ENCODE data around the gene HSF2BP.
"Not testable (repeated sequence)": the region's sequence is repeated elsewhere in the genome, so short reads cannot be mapped to it uniquely, and the experiment has no call there.

HSF2BP gene

GRCh38 chr21:43510669-43511068, 148.6 kb downstream of the HSF2BP start:
- H3K4me3 ChIP-seq (ENCODE audit: low read depth, low read length); DNase-seq; H3K27ac ChIP-seq; H3K36me3 ChIP-seq (replicated peaks); H3K27me3 ChIP-seq (replicated peaks); in situ Hi-C loops (cut with HindIII; ENCODE audit: low pct_ligation_motif_present, low sequenced_read_pairs): not testable (repeated sequence)

- H3K27ac ChIP-seq; H3K27me3 ChIP-seq (replicated peaks); H3K36me3 ChIP-seq (replicated peaks); DNase-seq; H3K4me3 ChIP-seq (ENCODE audit: low read depth, low read length); in situ Hi-C loops (cut with HindIII; ENCODE audit: low pct_ligation_motif_present, low sequenced_read_pairs): not testable (repeated sequence)
Observed at GRCh38 chr21:43503892-43504291, 155.4 kb downstream of the HSF2BP start.

GRCh38 chr21:43503075-43503750, 156.1 kb downstream of the HSF2BP start:
- H3K27ac ChIP-seq; H3K27me3 ChIP-seq (replicated peaks); in situ Hi-C loops (cut with HindIII; ENCODE audit: low pct_ligation_motif_present, low sequenced_read_pairs); DNase-seq; H3K36me3 ChIP-seq (replicated peaks); H3K4me3 ChIP-seq (ENCODE audit: low read depth, low read length): not testable (repeated sequence)

GRCh38 chr21:43502407-43503071, 156.7 kb downstream of the HSF2BP start:
- H3K27me3 ChIP-seq (replicated peaks); H3K4me3 ChIP-seq (ENCODE audit: low read depth, low read length); DNase-seq; H3K27ac ChIP-seq; in situ Hi-C loops (cut with HindIII; ENCODE audit: low pct_ligation_motif_present, low sequenced_read_pairs); H3K36me3 ChIP-seq (replicated peaks): not testable (repeated sequence)

- H3K27me3 ChIP-seq (replicated peaks); H3K36me3 ChIP-seq (replicated peaks); H3K27ac ChIP-seq; DNase-seq; in situ Hi-C loops (cut with HindIII; ENCODE audit: low pct_ligation_motif_present, low sequenced_read_pairs); H3K4me3 ChIP-seq (ENCODE audit: low read depth, low read length): not testable (repeated sequence)
Observed at GRCh38 chr21:43498924-43499323, 160.4 kb downstream of the HSF2BP start.

GRCh38 chr21:43498065-43498464, 161.2 kb downstream of the HSF2BP start:
- H3K4me3 ChIP-seq (ENCODE audit: low read depth, low read length); H3K36me3 ChIP-seq (replicated peaks); H3K27me3 ChIP-seq (replicated peaks); in situ Hi-C loops (cut with HindIII; ENCODE audit: low pct_ligation_motif_present, low sequenced_read_pairs); H3K27ac ChIP-seq; DNase-seq: not testable (repeated sequence)

- H3K4me3 ChIP-seq (ENCODE audit: low read depth, low read length); H3K36me3 ChIP-seq (replicated peaks); H3K27me3 ChIP-seq (replicated peaks); in situ Hi-C loops (cut with HindIII; ENCODE audit: low pct_ligation_motif_present, low sequenced_read_pairs); H3K27ac ChIP-seq; DNase-seq: not testable (repeated sequence)
Observed at GRCh38 chr21:43494279-43495012, 164.8 kb downstream of the HSF2BP start.

- H3K27ac ChIP-seq; DNase-seq; H3K4me3 ChIP-seq (ENCODE audit: low read depth, low read length); H3K36me3 ChIP-seq (replicated peaks); H3K27me3 ChIP-seq (replicated peaks); in situ Hi-C loops (cut with HindIII; ENCODE audit: low pct_ligation_motif_present, low sequenced_read_pairs): not testable (repeated sequence)
Observed at GRCh38 chr21:43493471-43493870, 165.8 kb downstream of the HSF2BP start.

GRCh38 chr21:43488235-43488634, 171.1 kb downstream of the HSF2BP start:
- DNase-seq; H3K36me3 ChIP-seq (replicated peaks); H3K4me3 ChIP-seq (ENCODE audit: low read depth, low read length); H3K27ac ChIP-seq; in situ Hi-C loops (cut with HindIII; ENCODE audit: low pct_ligation_motif_present, low sequenced_read_pairs); H3K27me3 ChIP-seq (replicated peaks): not testable (repeated sequence)

- in situ Hi-C loops (cut with HindIII; ENCODE audit: low pct_ligation_motif_present, low sequenced_read_pairs); DNase-seq; H3K27me3 ChIP-seq (replicated peaks); H3K27ac ChIP-seq; H3K36me3 ChIP-seq (replicated peaks); H3K4me3 ChIP-seq (ENCODE audit: low read depth, low read length): not testable (repeated sequence)
Observed at GRCh38 chr21:43486051-43486450, 173.2 kb downstream of the HSF2BP start.

GRCh38 chr21:43485016-43485415, 174.3 kb downstream of the HSF2BP start:
- H3K27ac ChIP-seq; in situ Hi-C loops (cut with HindIII; ENCODE audit: low pct_ligation_motif_present, low sequenced_read_pairs); H3K4me3 ChIP-seq (ENCODE audit: low read depth, low read length); H3K36me3 ChIP-seq (replicated peaks); DNase-seq; H3K27me3 ChIP-seq (replicated peaks): not testable (repeated sequence)

GRCh38 chr21:43479197-43479596, 180.1 kb downstream of the HSF2BP start:
- in situ Hi-C loops (cut with HindIII; ENCODE audit: low pct_ligation_motif_present, low sequenced_read_pairs); H3K27me3 ChIP-seq (replicated peaks); H3K4me3 ChIP-seq (ENCODE audit: low read depth, low read length); H3K36me3 ChIP-seq (replicated peaks); H3K27ac ChIP-seq; DNase-seq: not testable (repeated sequence)

Data from brain microvascular endothelial cell (primary cell).